Adipocyte (in vitro differentiated cells): ENCODE measurements around the gene RWDD2A.
"Not testable (repeated sequence)": the region's sequence is repeated elsewhere in the genome, so short reads cannot be mapped to it uniquely, and the experiment has no call there.

Experiments
- DNase-seq: peaks from one replicate; pipeline ENCODE4 v3.0.0-alpha.2; 2015; ENCODE audit warnings: low read depth
- H3K27me3 ChIP-seq: replicated peaks from 2 replicates; pipeline ENCODE4 v1.7.0; 2013; ENCODE audit warnings: mild to moderate bottlenecking, low read length, moderate library complexity; ENCODE audit not compliant: control insufficient read depth, insufficient read depth
- H3K36me3 ChIP-seq: 2 replicates; pipeline ENCODE4 v1.7.0; 2013; ENCODE audit warnings: low read length, mild to moderate bottlenecking, moderate library complexity; ENCODE audit not compliant: control insufficient read depth, insufficient read depth, severe bottlenecking
- H3K4me1 ChIP-seq: 2 replicates; pipeline ENCODE4 v1.7.0; 2013; ENCODE audit warnings: mild to moderate bottlenecking, low read length, moderate library complexity; ENCODE audit not compliant: control insufficient read depth, insufficient read depth
- H3K4me3 ChIP-seq: 2 replicates; pipeline ENCODE4 v1.7.0; 2013; ENCODE audit warnings: mild to moderate bottlenecking, low read length, moderate library complexity
- H3K9ac ChIP-seq: 2 replicates; pipeline ENCODE4 v1.7.0; 2013; ENCODE audit warnings: mild to moderate bottlenecking, low read length, moderate library complexity
- H3K9me3 ChIP-seq: 2 replicates; pipeline ENCODE4 v1.7.0; 2013; ENCODE audit warnings: mild to moderate bottlenecking, low read length, moderate library complexity; ENCODE audit not compliant: control insufficient read depth

Gene RWDD2A

DNA sequence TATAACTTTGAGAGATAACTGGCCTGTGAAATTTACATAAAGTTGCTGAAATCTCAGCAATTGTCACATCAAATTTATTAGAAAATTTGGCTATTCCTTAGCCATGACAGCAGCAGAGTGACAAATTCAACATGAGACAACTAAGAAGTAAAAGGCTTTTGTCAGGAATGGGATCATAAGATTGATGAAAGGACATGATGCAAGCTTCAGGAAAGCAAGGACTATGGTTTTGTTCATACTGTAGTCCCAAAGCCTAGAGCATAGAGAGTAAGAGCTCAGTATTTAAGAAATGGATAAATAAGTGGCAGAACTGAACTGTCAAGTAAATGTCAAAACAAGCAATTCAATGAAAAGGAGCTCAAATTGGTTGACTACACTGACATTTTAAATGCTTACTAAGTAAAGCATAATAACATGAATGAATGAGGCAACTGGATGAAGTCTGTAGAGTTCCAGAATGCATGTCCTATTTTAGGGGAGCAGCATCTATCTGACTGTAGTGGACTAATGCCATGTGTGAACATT lies 12.7 kb upstream of the RWDD2A start:
- H3K9ac ChIP-seq = no peak overlapping the region
- H3K4me3 ChIP-seq = no peak overlapping the region
- peaks cover 23% of the 10 kb centered on the region for H3K4me1 ChIP-seq
- H3K27me3 ChIP-seq = no peaks in the 10 kb centered on the region
- H3K9me3 ChIP-seq = no peaks in the 10 kb centered on the region
- no peak for DNase-seq
- H3K36me3 ChIP-seq = peaks cover 86% of the 10 kb centered on the region

- DNase-seq = no peak
- Histone ChIP-seq H3K27me3 (no peaks in the 10 kb centered on the region), H3K4me1 (peaks cover 26% of the 10 kb centered on the region), H3K9me3 (no peaks in the 10 kb centered on the region), H3K9ac (no peak overlapping the region), H3K4me3 (no peak overlapping the region), H3K36me3 (peaks cover 83% of the 10 kb centered on the region)
Measured at GRCh38 chr6:83182114-83182513, 11.0 kb upstream of the RWDD2A start.

DNA sequence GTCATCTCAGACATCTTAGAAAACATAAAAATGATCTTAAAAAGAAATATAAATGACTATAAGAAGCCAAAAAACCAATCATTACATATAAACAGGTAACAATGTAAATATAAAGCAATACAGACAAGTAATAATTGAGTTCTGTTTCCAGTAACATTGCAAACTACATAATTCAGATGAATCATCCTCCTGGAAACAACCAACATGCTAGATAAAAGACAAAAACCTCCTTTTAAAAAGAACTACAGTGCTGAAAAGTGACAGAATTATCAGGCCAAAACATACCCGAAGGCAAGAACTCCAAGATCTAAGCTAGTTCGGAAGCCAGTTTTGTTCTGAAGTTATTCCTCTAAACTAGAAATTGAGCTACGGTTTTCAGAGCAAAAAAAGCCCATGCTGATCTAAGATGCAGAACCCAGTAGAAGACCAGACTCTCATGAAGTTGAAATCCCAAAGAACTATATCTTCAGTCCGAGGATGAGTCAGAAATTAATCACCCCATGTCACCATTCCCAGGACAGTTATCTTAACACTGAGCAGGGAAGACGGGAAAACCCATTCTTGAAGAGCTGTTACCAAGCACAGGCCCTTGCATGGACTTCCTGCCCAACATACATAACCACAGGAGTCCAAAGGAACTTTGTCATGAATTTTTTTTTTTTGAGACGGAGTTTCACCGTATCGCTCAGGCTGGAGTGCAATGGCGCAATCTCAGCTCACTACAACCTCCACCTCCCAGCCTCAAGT lies 9.9 kb upstream of the RWDD2A start:
- Histone ChIP-seq H3K36me3 (peaks cover 78% of the 10 kb centered on the region), H3K9ac (peak overlapping the region; percentile 37)
- peak; percentile 60 for DNase-seq

DNA sequence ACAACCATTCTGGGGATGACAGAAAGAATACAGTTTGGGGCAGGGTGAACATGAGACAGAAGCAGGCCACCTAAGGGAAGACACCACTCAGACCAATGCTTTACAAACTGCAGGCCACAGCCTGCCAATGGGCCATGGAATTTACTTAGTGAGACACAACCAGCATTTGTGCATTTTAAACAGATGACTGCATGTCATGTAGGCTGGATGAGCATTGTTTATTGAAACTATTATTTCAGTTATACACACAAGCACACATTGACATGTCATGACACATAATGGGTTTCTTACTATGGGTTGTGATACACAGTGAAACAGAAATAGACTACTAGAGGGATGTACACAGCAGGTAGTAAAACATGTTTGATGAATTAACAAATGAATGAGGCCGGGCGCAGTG lies 8.1 kb upstream of the RWDD2A start:
- H3K4me3 ChIP-seq = no peak overlapping the region
- peaks cover 34% of the 10 kb centered on the region for H3K4me1 ChIP-seq
- no peaks in the 10 kb centered on the region for H3K9me3 ChIP-seq
- peaks cover 79% of the 10 kb centered on the region for H3K36me3 ChIP-seq
- H3K9ac ChIP-seq = no peak overlapping the region
- no peak for DNase-seq
- no peaks in the 10 kb centered on the region for H3K27me3 ChIP-seq

More for the DNA sequence above, 9.9 kb upstream of the RWDD2A start:
- peak overlapping the region; percentile 51 for H3K4me3 ChIP-seq
- H3K27me3 ChIP-seq = no peaks in the 10 kb centered on the region
- no peaks in the 10 kb centered on the region for H3K9me3 ChIP-seq
- peaks cover 26% of the 10 kb centered on the region for H3K4me1 ChIP-seq

DNA sequence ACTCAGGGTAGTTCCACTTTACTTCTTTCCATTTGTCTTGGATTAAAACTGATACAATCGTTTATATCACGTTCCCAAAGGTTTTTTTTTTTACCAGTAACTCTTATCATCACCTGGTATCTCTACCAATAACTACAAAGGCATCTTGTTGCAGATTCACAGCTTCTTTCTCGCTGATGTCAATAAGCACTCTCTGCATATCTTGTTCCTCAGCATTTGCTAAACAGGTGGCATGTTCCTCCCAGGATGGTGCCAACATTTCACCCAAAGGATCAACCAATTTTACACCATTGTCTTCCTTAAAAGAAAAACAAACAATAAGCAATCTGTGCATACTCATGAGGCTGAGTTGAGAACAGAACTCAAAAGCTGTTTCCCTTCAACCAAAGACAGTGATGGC lies 4.7 kb upstream of the RWDD2A start:
- no peak for DNase-seq
- H3K4me1 ChIP-seq = peaks cover 35% of the 10 kb centered on the region

DNA sequence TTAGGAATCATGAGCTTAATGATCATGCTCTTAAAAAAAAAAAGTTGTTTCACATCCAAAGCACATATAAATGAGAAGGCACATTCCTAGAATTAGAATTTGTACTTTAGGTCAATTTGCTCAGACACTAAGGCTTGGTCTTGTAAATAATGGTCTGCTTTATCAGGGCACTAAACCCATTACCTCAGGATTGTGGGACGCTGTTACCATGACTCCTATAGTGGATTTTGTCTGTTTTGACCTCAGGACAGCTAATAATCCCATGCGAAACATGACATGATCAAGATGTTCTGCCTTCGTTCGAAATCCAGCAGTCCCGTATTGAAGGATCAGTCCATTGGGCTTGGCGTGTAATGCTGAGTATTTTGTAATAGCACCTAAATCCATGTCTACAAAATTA lies 2.5 kb upstream of the RWDD2A start:
- Histone ChIP-seq H3K27me3 (no peaks in the 10 kb centered on the region), H3K9ac (no peak overlapping the region), H3K4me1 (peaks cover 35% of the 10 kb centered on the region), H3K4me3 (peak overlapping the region; percentile 3), H3K36me3 (peaks cover 42% of the 10 kb centered on the region), H3K9me3 (no peaks in the 10 kb centered on the region)
- DNase-seq = no peak

More for the DNA sequence above, 4.7 kb upstream of the RWDD2A start:
- Histone ChIP-seq H3K9ac (no peak overlapping the region), H3K36me3 (peaks cover 55% of the 10 kb centered on the region), H3K4me3 (no peak overlapping the region), H3K27me3 (no peaks in the 10 kb centered on the region), H3K9me3 (no peaks in the 10 kb centered on the region)

GRCh38 chr6:83191974-83192373 lies 1.2 kb upstream of the RWDD2A start:
- H3K36me3 ChIP-seq = peaks cover 32% of the 10 kb centered on the region
- H3K4me3 ChIP-seq = peak overlapping the region; percentile 92
- not testable (repeated sequence) for H3K27me3 ChIP-seq

DNA sequence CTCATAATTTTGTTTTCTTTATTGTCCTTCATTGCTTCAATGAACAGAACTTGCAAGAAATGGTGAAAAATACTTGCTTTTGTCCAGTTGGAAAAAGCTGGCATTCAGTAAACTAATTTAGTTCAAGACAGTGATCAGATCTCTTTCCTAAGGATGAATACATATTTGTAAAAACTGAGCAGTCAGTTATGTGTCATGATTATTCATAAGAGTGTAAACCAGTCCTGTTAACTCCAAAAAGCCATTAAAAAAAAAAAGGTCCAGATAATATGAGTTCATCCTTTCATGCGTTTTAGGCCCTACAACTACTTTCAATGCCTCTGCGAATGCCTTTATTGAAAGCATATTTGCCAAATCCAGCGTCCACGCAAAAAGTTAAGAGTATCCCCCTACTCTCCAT lies 701 bp upstream of the RWDD2A start:
- Histone ChIP-seq H3K36me3 (peaks cover 36% of the 10 kb centered on the region), H3K4me3 (peak overlapping the region; percentile 92), H3K4me1 (peaks cover 42% of the 10 kb centered on the region), H3K9ac (peak overlapping the region; percentile 91), H3K9me3 (no peaks in the 10 kb centered on the region), H3K27me3 (no peaks in the 10 kb centered on the region)
- DNase-seq = no peak

More at GRCh38 chr6:83191974-83192373, 1.2 kb upstream of the RWDD2A start:
- Histone ChIP-seq H3K4me1 (peaks cover 42% of the 10 kb centered on the region), H3K9ac (peak overlapping the region; percentile 91)
- DNase-seq, H3K9me3 ChIP-seq: not testable (repeated sequence)

DNA sequence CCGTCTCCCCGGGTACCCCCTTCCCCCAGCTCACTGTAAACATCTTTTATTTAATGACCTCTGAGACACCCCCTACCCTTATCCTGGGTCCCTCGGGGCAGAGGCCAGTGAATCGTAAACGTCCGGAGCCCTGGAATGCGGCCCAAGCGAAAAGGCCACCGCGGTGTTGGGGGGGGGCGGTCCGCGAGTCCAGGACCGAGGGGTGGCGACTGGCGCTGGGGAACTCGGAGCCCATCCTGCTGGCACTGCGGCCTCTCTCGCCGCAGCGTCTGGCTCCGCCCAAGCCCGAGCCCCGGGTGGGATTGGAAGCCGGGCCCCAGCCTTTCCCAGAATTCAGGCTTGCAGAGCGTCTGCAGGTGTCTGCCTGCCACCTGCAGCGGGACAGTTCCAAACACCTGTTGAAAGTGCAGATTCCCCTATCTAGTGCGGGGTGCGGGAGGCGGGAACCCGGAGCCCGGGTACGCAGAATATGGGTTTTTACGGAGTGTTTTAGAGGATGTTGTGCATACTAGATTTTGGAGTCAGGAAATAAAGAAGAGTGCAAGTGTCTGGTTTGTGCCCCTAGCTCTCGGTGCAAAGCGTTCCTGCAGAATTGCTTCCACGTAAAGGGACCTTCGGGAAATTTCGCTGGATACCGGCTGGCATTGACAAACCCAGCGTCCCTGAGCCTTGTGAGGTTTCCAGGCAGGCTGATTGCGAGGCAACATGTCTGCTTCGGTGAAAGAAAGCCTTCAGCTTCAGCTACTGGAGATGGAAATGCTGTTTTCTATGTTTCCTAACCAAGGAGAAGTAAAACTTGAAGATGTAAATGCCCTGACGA lies 800 bp downstream of the RWDD2A start:
- Histone ChIP-seq H3K9me3 (no peaks in the 10 kb centered on the region), H3K9ac (peak overlapping the region; percentile 91), H3K36me3 (peaks cover 28% of the 10 kb centered on the region), H3K4me1 (peaks cover 42% of the 10 kb centered on the region), H3K4me3 (peak overlapping the region; percentile 92), H3K27me3 (no peaks in the 10 kb centered on the region)
- DNase-seq = peak; percentile 68

- Histone ChIP-seq H3K9ac (no peak overlapping the region), H3K4me1 (peaks cover 18% of the 10 kb centered on the region), H3K36me3 (peaks cover 40% of the 10 kb centered on the region), H3K9me3 (no peaks in the 10 kb centered on the region), H3K27me3 (no peaks in the 10 kb centered on the region), H3K4me3 (no peak overlapping the region)
- DNase-seq = peak; percentile 64
Measured at GRCh38 chr6:83198486-83199172, 5.5 kb downstream of the RWDD2A start.
